ENCODE data around the gene OPCML. TPM values are rescaled to one million over a fixed set of nuclear protein-coding genes. Genes with fewer than 3 reads are reported as not detected.
A peak's percentile ranks its signal among the peaks of the same experiment; 100 is the strongest.

The OPCML gene
- total RNA-seq (2014; rRNA removed; shearing (Covaris generic)): 0.02 TPM in 1 of 2 replicates, not detected in the other

DNA sequence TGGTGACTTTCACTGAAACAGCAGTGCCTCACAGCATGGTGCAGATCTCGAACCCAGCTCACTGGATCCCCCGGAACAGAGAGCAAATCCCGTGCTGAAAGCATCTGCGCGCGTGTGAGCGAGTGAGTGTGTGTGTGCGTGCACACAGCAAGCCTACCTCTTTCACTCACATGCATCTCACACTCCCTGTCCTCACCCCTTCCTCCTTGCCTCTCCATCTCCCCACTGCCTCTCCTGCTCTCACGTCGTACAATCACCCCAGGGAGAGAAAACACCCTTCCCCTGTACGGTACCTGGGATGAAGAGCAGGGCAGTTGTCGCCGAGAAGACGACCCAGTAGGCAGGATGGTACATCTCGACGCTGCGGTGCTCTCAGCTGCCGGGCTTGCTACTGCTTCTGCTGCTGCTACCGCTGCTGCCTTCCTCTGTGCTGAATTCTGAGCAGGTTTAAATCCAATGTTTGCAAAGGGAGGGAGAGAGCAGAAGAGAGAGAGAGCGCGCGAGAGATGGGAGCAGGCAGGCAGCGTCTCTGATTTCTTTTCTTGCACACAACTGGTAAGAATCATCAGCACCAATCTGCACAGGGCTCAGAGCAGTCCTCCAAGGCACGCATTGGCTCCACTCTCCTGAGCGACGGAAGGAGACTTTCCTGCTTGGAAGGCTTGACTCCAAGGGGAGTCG, at the start of gene OPCML:
Gene OPCML (minus strand): TSS at position 531 of the 681 bp plus-strand sequence.
- DNase-seq (ENCODE audit: low read depth): no peak

DNA sequence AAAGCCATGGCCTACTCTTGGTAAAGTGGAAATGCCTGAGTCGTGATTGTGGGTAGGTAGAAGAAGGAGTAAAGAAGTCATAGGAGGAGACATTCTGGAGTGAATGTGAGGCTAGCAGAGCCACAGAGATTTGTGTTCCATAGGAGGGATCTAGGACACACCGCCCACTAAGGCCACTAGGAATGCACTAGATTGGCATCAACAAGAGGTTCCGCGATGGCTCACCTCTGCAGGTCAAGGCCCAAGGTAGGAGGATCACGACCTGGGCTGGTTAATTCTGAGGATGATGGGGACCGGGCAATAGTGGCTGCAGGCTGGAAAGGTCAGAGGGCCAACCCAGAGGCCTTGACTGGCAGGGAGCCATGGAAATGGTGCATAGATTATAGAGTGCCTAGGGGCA, 48.8 kb upstream of the OPCML start:
- no peak for DNase-seq (ENCODE audit: low read depth)

DNA sequence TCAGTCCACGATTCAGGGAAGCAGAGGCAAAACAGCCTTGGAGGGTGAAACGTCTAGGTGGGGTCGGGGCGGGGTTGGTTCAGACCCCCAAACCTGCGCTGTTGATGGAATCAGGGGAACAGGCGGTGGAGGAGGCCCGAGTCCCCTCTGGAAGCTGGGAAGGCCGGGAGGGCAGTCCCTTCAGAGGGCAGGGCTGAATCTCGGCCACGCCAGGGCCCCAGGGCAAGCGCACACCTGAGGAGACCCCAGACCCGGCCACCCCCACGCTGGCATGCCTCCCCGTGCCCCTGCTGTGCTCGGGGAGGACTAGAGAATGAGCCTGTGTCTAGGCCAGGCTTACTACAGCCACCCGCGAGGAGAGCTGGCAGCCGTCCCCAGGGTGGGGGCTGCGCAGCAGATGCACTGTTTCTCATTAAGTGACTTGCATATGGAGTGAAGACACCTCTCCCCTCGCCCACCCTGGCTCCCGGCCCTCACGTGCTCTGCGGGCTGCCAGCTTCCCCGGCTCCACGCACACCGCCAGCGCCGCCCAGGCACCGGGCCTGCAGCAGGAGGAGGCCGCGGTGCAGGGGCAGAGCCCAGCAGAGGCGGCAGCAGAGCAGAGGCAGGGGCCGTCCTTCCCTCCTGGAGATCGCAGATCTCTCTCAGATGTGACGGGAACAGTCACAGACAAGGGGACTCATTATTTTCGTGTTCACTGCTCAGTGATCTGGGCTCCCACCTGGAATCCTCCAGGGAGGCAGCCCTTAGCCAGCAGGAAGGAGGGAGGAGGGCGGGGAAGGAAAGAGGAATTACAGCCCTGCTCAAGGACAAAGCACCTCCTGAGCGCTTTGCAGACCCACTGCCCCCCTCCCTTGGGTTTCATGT, 47.1 kb upstream of the OPCML start:
- DNase-seq (ENCODE audit: low read depth): no peak

DNA sequence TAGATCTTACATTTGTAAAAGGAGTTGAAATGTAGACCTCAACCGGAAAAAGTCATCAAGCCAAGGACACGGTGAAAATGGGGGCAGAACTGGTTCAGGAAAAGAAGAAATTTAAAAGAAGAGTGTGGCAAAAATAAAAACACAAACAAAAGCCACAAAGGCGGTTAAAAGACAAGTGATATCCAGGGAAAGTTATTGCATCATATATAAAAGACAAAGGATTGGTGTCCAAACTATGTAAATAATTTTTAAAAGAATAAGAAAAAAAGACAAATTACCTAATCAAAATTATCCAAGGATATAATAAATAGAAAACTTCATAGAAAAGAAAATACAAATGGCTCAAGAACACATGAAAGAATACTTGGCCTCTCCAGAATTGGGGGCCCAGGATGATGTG, 45.1 kb upstream of the OPCML start:
- no peak for DNase-seq (ENCODE audit: low read depth)

DNA sequence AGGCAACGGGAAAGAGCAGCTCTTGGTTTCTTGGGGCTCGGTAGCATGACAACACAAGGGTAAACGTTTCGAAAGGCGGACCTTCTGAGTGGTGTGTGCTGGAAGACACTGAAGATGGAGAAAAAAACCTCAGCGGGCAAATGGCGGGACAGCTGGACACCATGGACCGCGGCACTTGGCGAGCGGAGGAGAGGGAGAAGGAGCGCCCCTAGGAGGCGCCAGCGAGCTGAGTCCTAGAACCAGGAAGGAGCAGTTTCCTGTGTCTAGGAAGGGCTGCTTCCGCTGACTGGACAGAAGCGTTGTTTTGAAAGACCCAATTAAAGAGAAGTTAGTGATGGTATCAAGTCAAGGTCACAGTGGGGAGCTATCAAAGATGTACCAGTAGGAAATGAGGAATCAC, 44.0 kb upstream of the OPCML start:
- no peak for DNase-seq (ENCODE audit: low read depth)

DNA sequence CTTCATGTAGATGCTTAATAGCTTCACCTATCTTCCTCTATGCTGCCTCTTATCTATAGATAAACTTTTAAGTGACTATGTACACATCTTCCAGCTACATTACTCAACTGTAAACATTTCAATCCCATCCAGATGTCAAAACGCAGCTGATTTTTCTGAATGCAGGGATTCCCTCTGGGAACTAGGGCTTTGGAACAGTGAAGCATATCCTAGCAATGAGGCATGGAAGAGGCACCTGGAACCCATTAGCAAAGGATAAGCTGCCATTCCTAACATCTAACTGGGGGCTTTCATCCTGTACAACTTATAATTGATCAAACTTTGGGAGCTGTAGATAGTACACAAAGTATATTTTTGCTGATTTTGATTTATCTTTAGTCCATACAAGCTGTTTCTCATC, 40.8 kb upstream of the OPCML start:
- DNase-seq (ENCODE audit: low read depth): no peak

DNA sequence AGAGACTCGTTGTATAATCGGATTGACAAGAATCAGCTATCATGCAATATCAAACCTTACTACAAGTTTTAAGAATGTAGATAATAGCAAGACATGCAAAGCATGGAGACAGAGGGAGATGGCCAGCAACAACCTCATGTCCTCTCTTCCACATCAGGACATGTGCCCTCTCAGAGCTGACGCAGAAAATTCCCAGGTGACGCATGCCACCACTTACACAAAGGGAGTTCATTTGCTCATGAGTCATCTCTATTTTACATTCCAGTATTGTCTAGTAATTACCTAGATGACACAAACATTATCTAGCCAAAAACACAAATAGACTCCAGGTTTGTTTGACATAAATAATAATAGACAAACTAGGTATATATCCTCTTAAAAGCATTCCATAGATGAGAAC, 38.1 kb upstream of the OPCML start:
- DNase-seq (ENCODE audit: low read depth): peak; percentile 18

DNA sequence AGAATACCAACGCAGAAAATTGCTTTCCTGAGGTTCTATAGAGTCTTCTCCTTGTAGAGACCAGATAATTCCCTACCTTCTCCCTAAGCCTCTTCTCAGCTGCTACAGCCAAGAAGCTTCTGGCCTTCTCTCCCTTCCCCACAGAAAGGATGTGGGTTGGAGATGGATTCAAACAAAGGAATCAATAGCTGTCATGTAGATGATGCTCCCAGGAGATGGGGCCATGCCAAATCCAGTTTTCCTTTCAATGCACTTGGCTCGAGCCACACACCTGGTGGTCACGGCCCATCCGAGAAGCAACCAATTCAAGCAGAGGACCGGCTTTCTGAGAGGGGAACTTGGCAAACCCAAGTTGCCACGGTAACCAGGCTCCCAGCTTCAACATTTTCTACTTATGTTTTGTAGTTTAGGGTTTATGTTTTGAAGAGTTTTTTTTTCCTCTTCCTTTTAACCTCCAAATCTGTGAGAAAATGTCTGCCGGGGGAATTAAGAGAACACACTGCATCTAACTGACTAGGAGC, 31.3 kb upstream of the OPCML start:
- DNase-seq (ENCODE audit: low read depth): no peak

DNA sequence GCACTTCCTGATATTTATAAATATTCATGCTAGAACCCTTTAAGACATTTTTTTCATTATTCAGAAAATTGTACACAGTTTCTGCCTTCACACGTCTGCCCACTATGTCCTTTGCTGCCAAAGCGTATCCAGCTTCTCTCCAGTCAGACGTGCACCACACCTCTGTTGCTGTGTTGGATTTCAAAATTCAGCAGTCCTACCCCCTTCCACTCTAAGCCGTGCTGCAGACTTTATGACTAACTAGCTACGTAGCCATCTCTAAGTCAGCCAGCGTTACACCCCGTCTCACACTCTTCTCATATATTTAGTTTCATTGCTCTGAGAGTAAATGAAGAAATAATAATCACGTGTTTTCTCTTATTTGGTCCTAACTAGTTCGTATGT, 28.2 kb upstream of the OPCML start:
- no peak for DNase-seq (ENCODE audit: low read depth)

DNA sequence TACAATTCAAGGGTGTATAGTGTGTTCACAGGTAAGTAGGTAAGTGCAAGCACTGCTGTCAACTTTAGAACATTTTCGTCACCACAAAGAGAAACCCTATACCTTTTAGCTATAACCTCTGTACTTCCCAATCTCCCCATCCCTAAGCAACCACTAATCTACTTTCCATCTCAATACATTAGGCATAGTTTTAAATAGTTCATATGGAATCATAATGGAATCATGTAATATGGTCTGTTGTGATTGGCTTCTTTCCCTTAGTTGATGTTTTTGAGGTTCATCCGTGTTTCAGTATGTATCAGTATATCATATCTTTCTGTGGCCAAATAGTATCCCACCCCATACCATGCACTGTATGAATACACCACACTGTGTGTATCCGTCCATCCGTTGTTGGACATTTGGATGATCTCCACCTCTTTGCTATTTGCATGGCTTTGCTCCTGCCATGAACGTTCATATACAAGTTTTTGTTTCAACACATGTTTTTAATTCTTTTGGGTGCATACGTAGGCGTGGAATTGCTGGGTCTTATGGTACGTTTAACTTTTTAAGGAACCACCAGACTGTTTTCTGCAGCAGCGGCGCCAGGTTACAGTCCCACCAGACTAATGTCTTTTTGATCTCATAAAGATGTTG, 27.7 kb upstream of the OPCML start:
- no peak for DNase-seq (ENCODE audit: low read depth)

DNA sequence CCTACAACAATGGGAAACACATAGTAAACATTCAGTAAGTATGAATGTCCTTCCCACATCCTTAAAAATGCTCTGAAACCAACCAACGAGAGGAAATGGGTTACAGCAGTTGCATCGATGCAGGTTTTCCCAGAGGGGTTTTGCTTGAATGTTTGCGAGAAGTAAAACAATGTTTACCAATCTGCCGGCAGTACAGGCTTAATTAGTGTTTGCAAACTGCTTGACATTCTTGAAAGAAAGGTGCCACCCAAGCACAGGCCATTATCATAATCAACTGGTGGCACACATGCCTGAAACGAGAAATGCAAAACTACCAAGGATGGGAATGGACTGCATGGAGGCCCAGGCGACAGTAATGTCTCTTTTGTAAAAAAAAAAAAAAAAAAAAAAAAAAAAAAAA, 27.1 kb upstream of the OPCML start:
- no peak for DNase-seq (ENCODE audit: low read depth)

DNA sequence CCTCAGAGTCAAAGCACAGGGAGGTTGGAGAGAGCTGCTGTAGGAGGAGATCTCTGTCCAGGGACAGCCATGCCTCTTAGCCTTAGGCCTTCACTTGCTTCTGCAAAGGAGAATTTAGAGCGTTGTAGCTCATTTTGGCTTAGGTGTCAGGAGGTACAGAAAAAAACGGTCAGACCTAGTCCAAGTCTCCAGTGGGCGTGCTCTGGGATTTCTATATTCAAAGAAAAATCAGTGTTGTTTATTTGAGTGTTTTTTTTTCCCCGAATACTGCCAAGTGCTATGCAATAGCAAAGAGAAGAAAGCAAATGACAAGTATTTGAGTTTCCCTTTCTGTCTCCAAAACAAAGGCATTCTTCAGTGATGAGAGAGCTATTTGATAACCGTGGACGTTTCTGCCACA, 22.7 kb upstream of the OPCML start:
- no peak for DNase-seq (ENCODE audit: low read depth)

DNA sequence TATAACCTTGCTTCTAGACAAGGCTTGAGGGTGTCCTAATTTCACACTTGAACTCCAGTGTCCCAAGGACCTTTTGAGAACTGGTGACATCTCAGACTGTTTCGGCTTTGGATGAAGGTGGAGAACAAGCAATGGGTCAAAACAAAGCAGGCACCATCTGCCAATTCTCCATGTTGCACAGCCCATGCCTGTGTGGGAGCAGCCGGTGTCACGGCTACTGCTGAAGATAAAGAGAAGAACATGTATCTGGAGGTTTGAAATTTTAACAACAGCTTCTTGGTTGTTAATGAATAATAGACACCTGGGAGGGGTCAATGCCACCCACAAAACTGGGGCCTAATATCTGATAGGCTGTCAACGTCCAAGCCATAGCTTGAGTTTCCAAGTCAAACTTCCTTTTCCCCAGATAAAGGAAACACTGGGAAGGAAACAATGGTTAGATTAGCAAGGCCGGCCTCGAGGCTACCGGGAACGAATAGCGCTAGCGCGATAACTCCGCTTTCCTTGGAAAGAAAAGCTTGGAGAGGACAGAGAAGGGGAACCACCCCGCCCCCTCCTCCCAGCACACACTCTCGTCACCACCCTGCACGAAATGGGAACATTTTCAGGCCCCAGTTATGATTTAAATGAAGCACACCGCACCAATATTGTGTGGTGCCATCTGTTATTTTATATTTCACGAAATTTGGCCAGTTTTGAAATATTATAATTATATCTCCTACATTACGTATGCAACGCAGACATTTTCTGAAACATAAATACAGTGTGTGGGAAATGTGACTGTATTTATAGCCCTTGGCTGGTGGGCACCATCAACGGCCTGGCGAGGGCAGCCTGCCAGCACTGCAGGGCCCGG, 21.8 kb upstream of the OPCML start:
- no peak for DNase-seq (ENCODE audit: low read depth)

DNA sequence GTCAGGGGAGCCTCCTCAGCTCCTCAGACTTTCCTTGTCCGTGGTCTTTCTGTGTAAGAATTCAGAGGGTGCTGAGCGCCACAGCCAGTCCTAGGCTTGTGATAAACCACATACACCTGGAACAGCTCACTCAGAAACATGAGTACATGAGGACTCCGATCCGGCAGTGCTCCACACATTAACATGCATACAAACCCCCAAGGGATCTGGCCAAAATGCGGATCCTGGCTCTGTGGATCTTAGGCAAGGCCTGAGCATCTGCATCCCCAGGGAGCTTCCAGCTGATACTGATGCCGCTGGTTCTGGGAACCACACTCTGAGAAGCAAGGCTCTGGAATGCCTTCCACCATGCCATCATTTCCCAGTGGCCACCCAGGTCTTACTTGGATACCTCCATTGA, 20.6 kb upstream of the OPCML start:
- no peak for DNase-seq (ENCODE audit: low read depth)

DNA sequence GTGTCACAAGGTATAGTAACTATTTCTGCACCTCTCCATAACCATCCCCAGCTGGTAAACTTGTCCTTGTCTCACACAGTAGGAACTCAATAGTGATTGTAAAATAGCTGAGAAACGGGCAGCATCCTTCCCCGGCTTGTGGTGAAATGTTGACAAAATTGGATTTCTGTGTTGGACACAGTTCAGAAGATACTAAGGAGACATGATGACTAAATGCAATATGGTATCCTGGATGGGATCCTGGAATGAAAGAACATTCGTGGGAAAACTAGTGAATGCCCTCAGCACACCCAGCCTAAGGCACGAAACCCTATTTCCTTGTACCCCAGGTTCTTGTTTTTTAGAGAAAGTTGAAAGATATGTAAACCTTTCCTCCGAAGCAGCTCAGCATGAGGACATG, 18.8 kb upstream of the OPCML start:
- no peak for DNase-seq (ENCODE audit: low read depth)

DNA sequence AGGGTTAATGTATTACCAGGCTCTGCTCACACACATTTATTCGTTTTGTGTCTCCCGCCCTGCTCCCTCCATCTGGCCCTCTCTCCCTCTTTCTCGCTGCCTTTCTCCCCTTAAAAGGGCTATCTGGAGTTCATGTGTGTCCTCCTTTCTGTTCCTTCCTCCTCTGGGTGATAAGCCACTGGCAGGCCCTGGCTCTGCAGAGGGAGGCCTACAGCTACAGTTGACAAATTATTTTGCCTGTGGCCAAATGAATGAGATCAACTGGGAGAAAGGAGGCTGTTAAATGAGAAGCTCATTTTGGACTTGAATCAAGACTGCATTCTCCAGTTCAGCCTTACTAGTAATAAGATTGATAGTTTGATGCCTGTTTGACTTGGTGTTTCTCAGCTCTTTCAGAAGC, 17.5 kb upstream of the OPCML start:
- DNase-seq (ENCODE audit: low read depth): no peak

DNA sequence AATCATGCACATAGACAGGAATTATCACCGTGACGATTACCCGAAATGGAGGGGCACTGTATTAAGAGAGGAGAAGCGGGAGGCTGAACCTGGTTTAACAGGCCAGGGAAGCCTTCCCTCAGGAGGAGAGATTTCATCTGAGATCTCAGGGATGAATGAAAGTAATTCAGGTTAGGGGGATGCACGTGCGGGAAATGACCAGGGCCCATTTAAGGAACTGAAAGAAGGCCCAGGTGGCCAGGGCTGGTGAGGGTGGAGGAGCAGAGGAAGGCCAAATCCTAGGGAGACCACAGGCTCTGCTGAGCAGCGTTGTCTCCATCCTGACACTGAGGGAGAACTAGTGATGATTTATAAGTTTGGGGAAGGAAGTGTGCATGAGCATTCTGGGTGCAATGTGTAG, 16.3 kb upstream of the OPCML start:
- DNase-seq (ENCODE audit: low read depth): no peak

DNA sequence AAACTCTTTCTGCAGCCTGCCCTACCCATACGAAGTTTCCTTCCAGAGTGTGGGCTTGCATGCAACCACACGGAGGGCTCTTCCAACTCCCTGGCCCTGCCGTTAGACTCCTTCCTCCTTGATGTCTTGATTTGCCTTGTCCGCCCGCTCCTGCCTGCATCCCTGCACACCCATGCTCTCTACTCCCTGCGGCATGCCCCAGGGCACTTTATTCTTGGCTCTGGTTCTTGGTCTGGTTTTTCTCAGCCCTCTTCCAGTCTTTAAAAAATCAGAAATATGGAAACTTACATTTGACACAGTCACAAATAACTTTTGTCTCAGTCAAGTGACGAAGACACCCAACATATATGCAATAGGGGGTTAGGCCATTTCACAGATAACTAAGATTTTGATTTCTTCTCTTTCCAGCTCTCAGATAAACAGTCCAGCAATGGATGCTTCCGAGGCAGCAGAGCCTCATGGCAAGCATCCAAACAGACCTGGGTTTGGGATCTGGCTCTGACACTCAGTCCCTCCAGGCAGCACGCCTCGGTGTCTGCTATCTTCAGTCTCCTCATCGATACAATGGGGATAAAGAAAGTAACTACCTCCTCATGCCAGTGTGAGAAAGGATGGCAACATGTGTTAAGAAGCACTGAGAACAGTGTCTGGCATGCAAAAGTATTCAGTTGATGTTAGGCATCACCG, 15.7 kb upstream of the OPCML start:
- no peak for DNase-seq (ENCODE audit: low read depth)

DNA sequence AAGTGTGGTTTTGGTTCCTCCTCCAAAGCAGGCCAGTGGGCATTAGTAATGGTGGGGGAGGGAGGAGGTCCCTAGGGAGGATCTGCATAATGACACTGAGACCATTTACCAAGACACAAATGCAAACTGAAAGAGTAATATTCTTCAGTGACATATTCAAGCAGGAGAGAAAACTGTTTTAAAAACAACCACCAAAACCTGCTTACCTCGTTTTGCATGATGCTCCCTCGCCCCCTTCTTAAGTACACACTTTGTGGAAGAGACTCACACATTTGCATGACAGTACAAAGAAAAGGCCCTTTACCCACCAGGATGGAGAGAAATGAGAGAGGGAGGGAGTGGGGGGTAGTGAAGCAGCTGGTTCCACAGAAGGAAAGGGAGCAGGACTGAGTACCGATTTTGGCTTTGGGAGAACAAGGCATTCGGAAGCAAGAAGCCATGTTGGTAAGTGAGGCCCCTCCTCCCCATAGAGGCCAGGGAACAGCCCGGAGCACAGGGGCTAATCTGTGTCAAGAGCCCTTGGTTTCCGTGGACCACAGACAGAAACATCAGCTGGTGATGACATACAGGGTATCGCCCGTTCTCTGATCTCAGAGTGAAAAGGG, 13.0 kb upstream of the OPCML start:
- no peak for DNase-seq (ENCODE audit: low read depth)

DNA sequence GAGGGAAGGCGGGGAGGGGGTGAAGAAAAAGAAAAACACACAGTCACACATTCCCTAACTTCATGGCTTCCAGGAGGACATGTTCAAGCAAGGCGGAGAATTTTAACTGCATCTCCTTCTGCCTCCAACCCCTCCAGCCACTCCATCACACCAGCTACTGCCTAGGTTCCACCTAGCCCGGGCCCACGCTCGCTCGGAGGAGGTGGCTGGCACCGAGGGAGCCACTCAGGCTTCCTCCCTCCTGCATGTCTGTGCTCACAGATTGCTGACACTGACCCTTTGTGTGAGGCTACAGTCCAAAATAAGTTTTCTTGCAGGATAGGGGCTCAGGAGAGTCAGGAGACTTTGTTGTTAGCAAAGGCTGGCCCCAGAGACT, 9.4 kb upstream of the OPCML start:
- DNase-seq (ENCODE audit: low read depth): no peak

All from M059J (cell line).